GM10266 (cell line): ENCODE data around the gene PCDHGA12.
"Not testable (repeated sequence)": the region's sequence is repeated elsewhere in the genome, so short reads cannot be mapped to it uniquely, and the experiment has no call there.

Experiments used
- DNase-seq: peaks from one replicate; pipeline ENCODE4 v3.0.0; 2012; ENCODE audit errors: extremely low spot score
- CTCF ChIP-seq: IDR thresholded peaks from 2 replicates; pipeline ENCODE4 v1.5.1; 2012; ENCODE audit warnings: mild to moderate bottlenecking, low read depth; ENCODE audit not compliant: control insufficient read depth, insufficient read depth; ENCODE audit errors: missing control alignments

The PCDHGA12 gene

GRCh38 chr5:141421489-141421855 lies 8.8 kb upstream of the PCDHGA12 start:
- no peak for TF ChIP-seq CTCF
- DNase-seq, result no peak

- no peak for TF ChIP-seq CTCF
- no peak for DNase-seq
These were observed 7.5 kb upstream of the PCDHGA12 start for GRCh38 chr5:141422742-141423291.

GRCh38 chr5:141427783-141428426 lies 2.4 kb upstream of the PCDHGA12 start:
- TF ChIP-seq CTCF, result no peak
- no peak for DNase-seq

- TF ChIP-seq CTCF, result no peak
- DNase-seq, result no peak
These were observed 979 bp downstream of the PCDHGA12 start for GRCh38 chr5:141431286-141431685.

- not testable (repeated sequence) for DNase-seq
These were observed 2.0 kb downstream of the PCDHGA12 start for GRCh38 chr5:141432308-141432707.

GRCh38 chr5:141432726-141433125 lies 2.4 kb downstream of the PCDHGA12 start:
- DNase-seq, result not testable (repeated sequence)

- TF ChIP-seq CTCF, result no peak
- DNase-seq, result no peak
These were observed 3.7 kb downstream of the PCDHGA12 start for GRCh38 chr5:141434006-141434405.

- no peak for TF ChIP-seq CTCF
- no peak for DNase-seq
These were observed 6.9 kb downstream of the PCDHGA12 start for GRCh38 chr5:141437221-141437620.
